GM18870 (cell line): ENCODE data around the gene RABGEF1.
"Not testable (repeated sequence)": the region's sequence is repeated elsewhere in the genome, so short reads cannot be mapped to it uniquely, and the experiment has no call there.

Experiments used
- ATAC-seq: cut with Tn5 transposase; IDR thresholded peaks from one replicate; pipeline ENCODE4 v1.9.1; 2021; ENCODE audit warnings: moderate library complexity; ENCODE audit not compliant: unreplicated experiment

Gene RABGEF1

DNA sequence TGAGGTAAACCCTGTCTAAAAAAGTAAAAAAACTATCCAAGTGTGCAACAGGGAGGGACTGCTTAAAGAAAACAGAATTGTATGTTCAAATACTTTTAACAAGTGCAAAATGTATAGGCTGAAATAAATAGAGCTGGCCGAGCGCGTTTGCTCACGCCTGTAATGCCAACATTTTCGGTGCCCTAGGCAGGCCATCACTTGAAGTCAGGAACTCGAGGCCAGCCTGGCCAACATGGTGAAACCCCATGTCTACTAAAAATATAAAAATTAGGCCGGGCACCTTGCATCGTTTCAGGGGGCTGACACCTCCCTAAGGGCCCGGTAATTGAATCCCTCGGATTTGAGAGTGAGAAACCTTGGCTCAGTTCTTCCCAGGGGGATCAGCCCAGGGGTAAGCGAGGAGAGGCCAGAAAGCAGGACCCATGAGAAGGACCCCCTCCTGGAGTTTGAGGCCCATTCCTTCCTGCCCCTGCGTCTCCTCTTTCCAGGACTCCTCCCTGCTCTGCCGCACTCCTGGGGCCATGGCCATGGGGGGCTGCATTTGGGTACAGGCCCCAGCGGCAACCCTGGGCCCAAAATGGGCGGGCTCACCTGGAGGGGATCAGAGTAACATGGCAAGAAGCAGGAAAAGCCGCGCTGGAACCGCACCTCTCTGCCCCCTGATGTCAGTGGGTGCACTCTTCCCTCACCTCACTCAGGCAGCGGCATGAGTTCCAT is 105.0 kb downstream of the RABGEF1 start:
- ATAC-seq, result no peak

DNA sequence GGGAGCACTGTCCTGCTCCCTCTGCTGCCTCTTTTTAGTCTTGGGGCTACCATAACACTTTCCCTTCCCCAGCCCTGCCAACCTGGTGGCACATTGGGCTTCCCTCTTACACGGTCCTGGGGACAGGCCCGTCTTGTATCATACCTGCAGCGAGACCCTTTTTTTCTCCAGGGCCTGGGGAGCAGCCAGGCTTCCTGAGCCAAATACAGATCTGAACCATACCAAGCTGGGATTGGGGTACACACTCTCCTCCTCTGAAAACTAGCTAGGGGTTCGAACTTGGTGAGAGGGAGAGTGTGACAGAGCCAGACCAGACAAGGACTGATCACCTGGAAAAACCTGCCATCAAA is 105.5 kb downstream of the RABGEF1 start:
- not testable (repeated sequence) for ATAC-seq

DNA sequence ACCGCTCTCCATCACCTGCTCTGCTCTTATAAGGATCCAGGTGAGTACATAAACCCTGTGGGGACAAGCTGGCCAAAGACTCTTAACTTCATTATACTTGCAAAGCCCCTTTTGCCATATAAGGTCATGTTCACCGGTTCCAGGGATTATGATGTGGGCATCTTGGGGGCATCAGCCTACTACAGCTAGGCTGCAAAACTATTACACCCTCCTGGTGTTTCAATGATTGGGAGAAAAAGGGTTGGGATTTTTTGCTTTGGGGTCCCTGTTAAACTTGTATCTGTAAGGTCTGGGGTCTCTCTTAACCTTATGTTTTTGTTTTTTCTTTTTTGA is 107.0 kb downstream of the RABGEF1 start:
- ATAC-seq, result not testable (repeated sequence)

DNA sequence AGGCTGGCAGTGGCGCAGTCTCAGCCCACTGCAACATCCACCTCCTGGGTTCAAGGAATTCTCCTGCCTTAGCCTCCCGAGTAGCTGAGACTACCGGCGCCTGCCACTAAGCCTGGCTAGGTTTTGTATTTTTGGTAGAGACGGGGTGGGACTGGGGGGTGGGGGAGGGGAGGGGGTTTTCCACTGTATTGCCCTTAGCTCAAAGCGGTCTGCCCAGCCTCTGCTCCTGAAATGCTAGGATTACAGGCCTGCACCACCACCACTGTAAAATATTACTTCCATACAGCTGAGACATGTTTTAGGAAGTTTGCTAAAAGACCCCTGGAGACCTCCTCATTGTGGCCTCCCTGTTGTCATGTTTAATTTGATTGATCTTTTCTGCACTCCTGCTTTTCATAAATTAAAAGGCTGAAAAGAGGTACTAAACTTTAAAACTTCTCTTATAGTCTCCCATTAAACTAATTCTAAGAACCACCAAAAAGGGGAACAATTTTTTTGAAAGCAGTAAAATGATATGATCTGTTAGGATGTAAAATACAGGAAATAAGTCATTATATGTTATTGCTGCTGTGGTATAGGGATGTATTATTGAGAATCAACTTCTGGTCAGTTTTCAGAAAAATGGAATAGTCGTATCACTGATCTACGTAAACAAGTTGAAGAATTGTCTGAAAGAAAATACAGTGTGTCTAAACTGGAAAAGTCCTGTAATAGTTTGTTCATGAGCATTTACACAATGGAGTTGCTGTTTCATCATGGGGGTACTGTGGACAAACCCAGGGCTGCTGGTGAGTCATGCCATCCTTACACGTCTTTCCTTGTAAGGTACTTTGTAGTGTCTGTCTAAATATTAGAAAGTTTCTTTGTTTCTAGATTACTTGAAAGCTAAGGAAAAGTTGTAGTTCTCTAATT is 107.6 kb downstream of the RABGEF1 start:
- ATAC-seq, result no peak

DNA sequence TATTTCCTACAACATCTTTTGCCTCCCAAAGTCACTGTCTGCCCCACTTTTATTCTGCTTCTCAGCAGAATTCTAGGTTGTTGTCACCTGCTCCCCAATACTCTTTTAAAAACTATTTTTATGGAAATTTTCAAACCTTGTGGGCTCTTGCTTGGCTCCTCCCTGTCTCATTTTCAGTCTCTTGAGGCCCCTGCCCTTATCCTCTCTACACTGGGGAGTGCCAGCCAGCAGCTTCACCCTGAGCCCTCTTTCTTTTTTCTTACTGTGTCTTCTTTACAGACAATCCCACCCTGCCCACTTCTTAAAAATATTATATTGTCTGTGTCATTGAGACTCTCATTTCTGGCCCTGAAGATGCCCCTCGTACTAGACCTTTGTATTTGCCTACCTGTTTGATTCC is 118.8 kb downstream of the RABGEF1 start:
- ATAC-seq, result no peak

DNA sequence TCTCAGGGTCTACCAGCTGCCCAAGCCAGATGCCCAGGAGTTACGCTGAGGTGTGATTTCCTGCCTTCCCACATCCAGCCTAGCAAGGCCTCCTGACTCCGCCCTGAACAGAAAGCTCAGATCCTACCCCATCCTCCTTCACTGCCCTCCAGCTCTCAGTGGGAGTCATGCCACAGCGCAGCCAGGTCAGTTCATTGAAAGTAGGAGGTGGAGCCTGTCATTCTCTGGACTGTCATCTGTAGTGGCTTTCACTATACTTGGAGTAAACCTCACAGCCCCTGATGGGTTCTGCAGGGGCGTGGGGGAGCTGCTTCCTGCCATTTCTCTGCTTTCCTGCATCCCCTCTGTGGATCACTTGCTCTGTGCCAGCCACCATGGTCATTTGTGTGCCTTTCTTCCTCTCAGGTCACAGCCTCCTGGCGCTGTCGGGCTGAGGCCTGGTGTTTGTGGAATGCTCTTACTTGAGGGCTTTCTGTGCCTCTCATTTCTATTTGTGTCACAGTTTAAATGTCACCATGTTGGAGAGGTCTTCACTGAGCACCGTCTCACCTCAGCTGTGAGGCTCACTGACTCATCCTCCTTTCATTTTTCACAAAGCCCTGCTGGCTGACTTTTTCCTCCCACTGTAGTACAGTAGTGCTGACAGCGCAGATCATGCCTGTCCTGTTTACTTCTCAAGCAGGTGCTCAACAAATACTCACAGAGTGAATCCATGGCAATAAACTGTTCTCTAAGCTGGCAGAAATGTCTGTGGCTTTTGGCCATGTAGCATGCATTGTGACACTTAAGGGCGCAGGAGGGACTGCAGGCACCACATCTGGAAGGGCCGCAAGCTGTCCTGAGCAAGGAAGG is 119.5 kb downstream of the RABGEF1 start:
- ATAC-seq, result no peak

DNA sequence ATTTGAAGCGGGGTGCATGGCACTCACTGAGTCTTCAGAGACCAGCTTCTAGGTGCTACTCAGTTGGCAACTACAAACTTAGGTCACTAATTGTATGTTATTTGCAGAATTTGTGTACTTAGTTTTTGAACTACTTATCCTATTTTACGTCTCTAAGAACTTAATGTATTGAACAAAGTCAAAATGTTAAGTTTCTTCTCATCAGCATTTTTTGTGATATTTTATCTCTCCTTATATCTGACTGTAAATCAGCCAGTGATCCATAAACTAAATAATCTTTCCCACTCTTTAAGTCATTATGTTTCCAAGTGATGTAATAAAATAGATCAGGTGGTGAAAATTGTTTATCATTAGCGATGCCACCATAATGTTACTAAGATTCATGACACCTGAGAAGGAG is 120.2 kb downstream of the RABGEF1 start:
- ATAC-seq, result no peak
